ENCODE measurements around the gene HEATR1.

- no peak for TF ChIP-seq POLR2A (IDR thresholded peaks at IDR 0.05)
- TF ChIP-seq, protein P1, sequence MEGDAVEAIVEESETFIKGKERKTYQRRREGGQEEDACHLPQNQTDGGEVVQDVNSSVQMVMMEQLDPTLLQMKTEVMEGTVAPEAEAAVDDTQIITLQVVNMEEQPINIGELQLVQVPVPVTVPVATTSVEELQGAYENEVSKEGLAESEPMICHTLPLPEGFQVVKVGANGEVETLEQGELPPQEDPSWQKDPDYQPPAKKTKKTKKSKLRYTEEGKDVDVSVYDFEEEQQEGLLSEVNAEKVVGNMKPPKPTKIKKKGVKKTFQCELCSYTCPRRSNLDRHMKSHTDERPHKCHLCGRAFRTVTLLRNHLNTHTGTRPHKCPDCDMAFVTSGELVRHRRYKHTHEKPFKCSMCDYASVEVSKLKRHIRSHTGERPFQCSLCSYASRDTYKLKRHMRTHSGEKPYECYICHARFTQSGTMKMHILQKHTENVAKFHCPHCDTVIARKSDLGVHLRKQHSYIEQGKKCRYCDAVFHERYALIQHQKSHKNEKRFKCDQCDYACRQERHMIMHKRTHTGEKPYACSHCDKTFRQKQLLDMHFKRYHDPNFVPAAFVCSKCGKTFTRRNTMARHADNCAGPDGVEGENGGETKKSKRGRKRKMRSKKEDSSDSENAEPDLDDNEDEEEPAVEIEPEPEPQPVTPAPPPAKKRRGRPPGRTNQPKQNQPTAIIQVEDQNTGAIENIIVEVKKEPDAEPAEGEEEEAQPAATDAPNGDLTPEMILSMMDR (IDR thresholded peaks at IDR 0.05): no peak
These were observed 79.5 kb downstream of the HEATR1 start for GRCh38 chr1:236524895-236525184.
